Hepatocyte (in vitro differentiated cells): Measurements from ENCODE around the gene SLIT1. TPM values are rescaled to one million over a fixed set of nuclear protein-coding genes. Genes with fewer than 3 reads are reported as not detected.

Experiments used
- DNase-seq: peaks from one replicate; pipeline ENCODE4 v3.0.0-alpha.2; 2016; ENCODE audit warnings: low spot score
- H2AFZ ChIP-seq: fragments of 200-600 bp; sonication (generic); 2 replicates; pipeline ENCODE4 v1.6.0; 2016; ENCODE audit warnings: antibody characterized with exemption, mild to moderate bottlenecking
- H3K27ac ChIP-seq: fragments of 200-600 bp; sonication (generic); 2 replicates; pipeline ENCODE4 v1.5.1; 2016; ENCODE audit warnings: mild to moderate bottlenecking
- H3K27me3 ChIP-seq: fragments of 200-600 bp; sonication (generic); 2 replicates; pipeline ENCODE4 v1.6.1; 2016
- H3K36me3 ChIP-seq: fragments of 200-600 bp; sonication (generic); replicated peaks from 2 replicates; pipeline ENCODE4 v1.5.1; 2016; ENCODE audit warnings: low read depth; ENCODE audit not compliant: insufficient read depth
- H3K4me1 ChIP-seq: fragments of 200-600 bp; sonication (generic); 2 replicates; pipeline ENCODE4 v1.5.1; 2016; ENCODE audit warnings: mild to moderate bottlenecking, moderate library complexity; ENCODE audit not compliant: insufficient read depth
- H3K4me2 ChIP-seq: fragments of 200-600 bp; sonication (generic); 2 replicates; pipeline ENCODE4 v1.6.0; 2016
- H3K4me3 ChIP-seq: fragments of 200-600 bp; sonication (generic); 2 replicates; pipeline ENCODE4 v1.5.1; 2016; ENCODE audit warnings: mild to moderate bottlenecking
- H3K79me2 ChIP-seq: fragments of 200-600 bp; sonication (generic); 2 replicates; pipeline ENCODE4 v1.6.0; 2017; ENCODE audit warnings: mild to moderate bottlenecking
- H3K9me2 ChIP-seq: fragments of 200-600 bp; sonication (generic); replicated peaks from 2 replicates; pipeline ENCODE4 v1.6.0; 2017; ENCODE audit warnings: mild to moderate bottlenecking; ENCODE audit not compliant: insufficient read depth
- H3K9me3 ChIP-seq: fragments of 200-600 bp; sonication (generic); 2 replicates; pipeline ENCODE4 v1.5.1; 2016; ENCODE audit warnings: low read depth, mild to moderate bottlenecking
- H4K20me1 ChIP-seq: fragments of 200-600 bp; sonication (generic); 2 replicates; pipeline ENCODE4 v1.6.0; 2016; ENCODE audit warnings: mild to moderate bottlenecking; ENCODE audit not compliant: insufficient read depth, poor library complexity, severe bottlenecking
- EZH2 ChIP-seq: fragments of 200-600 bp; sonication (generic); IDR thresholded peaks from 2 replicates; pipeline ENCODE4 v1.6.1; 2016; ENCODE audit warnings: antibody characterized with exemption, mild to moderate bottlenecking, borderline replicate concordance
- EZH2phosphoT487 ChIP-seq: fragments of 200-600 bp; sonication (generic); IDR thresholded peaks from one replicate; pipeline ENCODE4 v1.6.1; 2018; ENCODE audit warnings: antibody characterized with exemption, mild to moderate bottlenecking, low read depth, moderate library complexity; ENCODE audit not compliant: unreplicated experiment, severe bottlenecking
- WGBS: methylation state at CpG from one replicate; pipeline ENCODE4 v1.1.6; 2016; ENCODE audit warnings: low lambda C conversion rate; ENCODE audit errors: missing lambda C conversion rate; 5-methylcytosine and 5-hydroxymethylcytosine counted together
- polyA plus RNA-seq: library from polyadenylated mRNA; unstranded; fragments of >200 nt; fragmentation: Nextera tagmentation; extraction: Ambion mirVana; gene quantifications from 2 replicates; pipeline ENCODE4 v1.2.1, GENCODE V29; 2016
- total RNA-seq: library from RNA; depleted of rRNA; stranded (reverse); fragments of >200 nt; gene quantifications from 2 replicates; pipeline ENCODE4 v1.2.3, GENCODE V29; 2014
- TF ChIP-seq, protein P1 (sequence below): fragments of 200-600 bp; sonication (generic); IDR thresholded peaks from 2 replicates; pipeline ENCODE4 v1.5.1; 2016; ENCODE audit warnings: antibody characterized with exemption, mild to moderate bottlenecking; ENCODE audit not compliant: poor library complexity

SLIT1 gene
- total and polyA plus RNA-seq, 2 experiments from 2014 or later = 0.47 to 0.65 TPM

- Histone ChIP-seq H3K79me2 (no peaks in the 10 kb centered on the region), H3K36me3 (no peaks in the 10 kb centered on the region), H3K4me3 (no peak overlapping the region), H3K4me1 (peaks cover 8% of the 10 kb centered on the region), H2AFZ (no peak overlapping the region), H3K9me3 (no peaks in the 10 kb centered on the region), H3K9me2 (no peaks in the 10 kb centered on the region), H3K27ac (no peak overlapping the region), H4K20me1 (no peaks in the 10 kb centered on the region), H3K4me2 (no peak overlapping the region), H3K27me3 (no peaks in the 10 kb centered on the region)
- no peak for DNase-seq
- TF ChIP-seq EZH2 = no peak
- TF ChIP-seq EZH2phosphoT487 = no peak
- TF ChIP-seq, protein P1, sequence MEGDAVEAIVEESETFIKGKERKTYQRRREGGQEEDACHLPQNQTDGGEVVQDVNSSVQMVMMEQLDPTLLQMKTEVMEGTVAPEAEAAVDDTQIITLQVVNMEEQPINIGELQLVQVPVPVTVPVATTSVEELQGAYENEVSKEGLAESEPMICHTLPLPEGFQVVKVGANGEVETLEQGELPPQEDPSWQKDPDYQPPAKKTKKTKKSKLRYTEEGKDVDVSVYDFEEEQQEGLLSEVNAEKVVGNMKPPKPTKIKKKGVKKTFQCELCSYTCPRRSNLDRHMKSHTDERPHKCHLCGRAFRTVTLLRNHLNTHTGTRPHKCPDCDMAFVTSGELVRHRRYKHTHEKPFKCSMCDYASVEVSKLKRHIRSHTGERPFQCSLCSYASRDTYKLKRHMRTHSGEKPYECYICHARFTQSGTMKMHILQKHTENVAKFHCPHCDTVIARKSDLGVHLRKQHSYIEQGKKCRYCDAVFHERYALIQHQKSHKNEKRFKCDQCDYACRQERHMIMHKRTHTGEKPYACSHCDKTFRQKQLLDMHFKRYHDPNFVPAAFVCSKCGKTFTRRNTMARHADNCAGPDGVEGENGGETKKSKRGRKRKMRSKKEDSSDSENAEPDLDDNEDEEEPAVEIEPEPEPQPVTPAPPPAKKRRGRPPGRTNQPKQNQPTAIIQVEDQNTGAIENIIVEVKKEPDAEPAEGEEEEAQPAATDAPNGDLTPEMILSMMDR = no peak
- WGBS = 91% methylated on average over 5 of the region's 5 CpGs
These were observed 216.9 kb downstream of the SLIT1 start for GRCh38 chr10:96968682-96969423.

GRCh38 chr10:96967847-96968246 is 217.9 kb downstream of the SLIT1 start:
- no peaks in the 10 kb centered on the region for H3K27me3 ChIP-seq
- no peak overlapping the region for H3K4me3 ChIP-seq
- H3K79me2 ChIP-seq = peaks cover 3% of the 10 kb centered on the region
- H3K9me2 ChIP-seq = no peaks in the 10 kb centered on the region
- peaks cover under 1% of the 10 kb centered on the region for H3K4me1 ChIP-seq
- TF ChIP-seq EZH2phosphoT487 = no peak
- TF ChIP-seq, protein P1 = no peak
- no peak for TF ChIP-seq EZH2
- no peak for DNase-seq
- no peak overlapping the region for H3K27ac ChIP-seq
- H4K20me1 ChIP-seq = peaks cover 6% of the 10 kb centered on the region
- H3K4me2 ChIP-seq = no peak overlapping the region
- no peaks in the 10 kb centered on the region for H3K9me3 ChIP-seq
- H2AFZ ChIP-seq = no peak overlapping the region
- no peaks in the 10 kb centered on the region for H3K36me3 ChIP-seq

GRCh38 chr10:96964131-96964530 is 221.6 kb downstream of the SLIT1 start:
- no peak overlapping the region for H3K27ac ChIP-seq
- WGBS = 90% methylated on average over 2 of the region's 2 CpGs

More at GRCh38 chr10:96964131-96964530, 221.6 kb downstream of the SLIT1 start:
- H3K36me3 ChIP-seq = no peaks in the 10 kb centered on the region
- DNase-seq = no peak
- peaks cover 6% of the 10 kb centered on the region for H3K79me2 ChIP-seq
- H4K20me1 ChIP-seq = peaks cover 6% of the 10 kb centered on the region
- no peaks in the 10 kb centered on the region for H3K9me3 ChIP-seq
- H2AFZ ChIP-seq = no peak overlapping the region
- no peaks in the 10 kb centered on the region for H3K9me2 ChIP-seq
- no peak for TF ChIP-seq EZH2phosphoT487
- TF ChIP-seq, protein P1 = no peak
- no peak for TF ChIP-seq EZH2
- no peak overlapping the region for H3K4me2 ChIP-seq
- no peak overlapping the region for H3K4me3 ChIP-seq
- H3K27me3 ChIP-seq = no peaks in the 10 kb centered on the region
- H3K4me1 ChIP-seq = no peaks in the 10 kb centered on the region
